Inflammatory macrophage (primary cell): ENCODE data around the gene TESPA1.
A peak's percentile ranks its signal among the peaks of the same experiment; 100 is the strongest.
"Not testable (repeated sequence)": the region's sequence is repeated elsewhere in the genome, so short reads cannot be mapped to it uniquely, and the experiment has no call there.

Source experiments
- DNase-seq, 2 donors: peaks; one replicate each; pipeline ENCODE4 v3.0.0-alpha.2; 2020 to 2022

The TESPA1 gene

DNA sequence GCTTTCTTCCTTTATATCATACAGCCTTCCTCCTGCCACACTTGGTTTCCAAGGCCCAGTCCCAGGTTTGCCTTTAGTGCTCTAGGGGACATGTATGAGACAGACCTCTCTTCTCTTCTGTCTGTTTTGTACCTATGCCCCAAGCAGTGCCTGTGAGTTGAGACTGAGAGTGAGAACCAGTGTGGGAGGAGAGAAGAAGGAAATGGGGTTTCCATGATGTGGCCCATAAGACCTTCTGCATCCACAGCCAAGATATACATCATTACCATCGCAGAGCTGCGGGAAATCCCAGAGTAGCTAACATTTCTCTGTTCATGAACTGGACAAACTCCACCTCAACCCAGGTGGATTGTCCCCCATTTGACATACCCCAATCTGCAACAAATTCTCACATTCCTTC, 2.8 kb downstream of the TESPA1 start:
- DNase-seq: no peak

DNA sequence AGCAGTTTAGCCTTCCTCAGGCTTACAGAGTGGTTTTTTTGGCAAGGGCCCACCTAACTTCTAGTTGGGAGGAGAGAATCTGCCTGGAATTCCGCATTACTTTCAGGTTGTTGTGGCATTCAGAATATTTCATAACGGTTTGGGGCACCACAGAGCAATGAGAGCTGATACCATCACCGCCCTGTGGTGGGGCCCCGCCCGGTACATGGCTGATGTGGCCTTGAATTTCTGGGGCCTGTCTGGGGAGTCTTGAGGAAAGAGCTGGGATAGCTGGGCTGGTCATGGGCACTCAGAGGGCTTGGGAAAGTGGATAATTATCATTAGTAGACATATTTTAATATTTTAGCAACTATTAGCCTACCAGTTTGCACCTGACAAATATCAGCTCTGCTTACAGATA, 4.2 kb downstream of the TESPA1 start:
- no peak for DNase-seq

DNA sequence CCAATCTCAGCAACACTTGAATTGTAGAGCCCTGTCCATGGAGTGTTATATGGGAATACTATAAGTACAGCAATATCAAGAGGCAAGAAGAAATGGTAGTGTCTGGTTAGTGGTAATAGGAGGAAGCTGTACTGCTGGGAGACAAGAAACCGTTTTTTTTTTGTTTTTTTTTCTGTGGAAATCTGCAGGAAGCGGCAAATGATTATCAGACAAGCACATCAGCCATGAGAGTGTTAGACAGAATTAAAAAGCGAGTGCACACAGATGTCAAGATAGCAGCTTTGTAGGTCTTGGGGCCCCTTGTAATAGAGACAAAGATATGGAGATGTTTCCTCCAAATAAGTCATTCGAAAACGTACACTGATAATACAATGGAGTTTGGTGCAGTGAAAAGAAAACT, 6.7 kb downstream of the TESPA1 start:
- DNase-seq: no peak

DNA sequence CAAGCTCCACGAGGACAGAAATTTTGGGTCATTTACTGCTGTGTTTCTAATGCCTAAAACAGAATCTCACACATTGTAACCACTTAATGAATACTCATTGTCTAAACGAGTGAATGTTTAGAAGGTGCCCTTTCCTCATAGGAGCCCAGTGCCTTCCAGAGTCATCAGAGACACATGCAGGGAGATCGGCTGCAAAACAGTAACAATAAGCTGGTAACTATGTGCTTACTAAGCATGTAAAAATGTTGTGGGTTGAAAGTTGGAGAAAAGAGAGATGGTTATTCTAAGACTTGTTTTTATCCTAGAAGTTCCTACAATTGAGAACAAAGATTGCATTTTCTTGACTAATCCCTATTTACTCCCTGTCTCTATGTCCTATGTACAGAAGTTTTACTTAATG, 7.4 kb downstream of the TESPA1 start:
- DNase-seq: no peak

DNA sequence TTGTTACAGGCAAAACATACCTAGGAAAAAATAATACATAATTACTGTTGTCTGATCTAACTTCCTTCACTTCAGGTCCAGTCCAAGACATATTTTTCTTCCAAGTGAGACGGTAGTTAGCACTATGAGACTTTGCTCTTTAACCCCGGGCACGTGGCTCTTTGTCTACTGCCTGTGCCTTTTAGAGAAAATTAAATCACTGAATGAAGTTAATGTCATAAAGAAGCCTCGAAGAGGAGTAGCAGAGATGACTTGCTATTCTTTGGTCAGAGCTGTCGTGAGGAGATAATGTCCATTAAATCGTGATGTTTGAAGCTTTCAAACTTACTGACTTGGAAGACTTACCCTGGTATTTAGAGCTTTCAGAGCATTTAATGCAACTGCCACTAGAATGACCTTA, 8.7 kb downstream of the TESPA1 start:
- DNase-seq: no peak

DNA sequence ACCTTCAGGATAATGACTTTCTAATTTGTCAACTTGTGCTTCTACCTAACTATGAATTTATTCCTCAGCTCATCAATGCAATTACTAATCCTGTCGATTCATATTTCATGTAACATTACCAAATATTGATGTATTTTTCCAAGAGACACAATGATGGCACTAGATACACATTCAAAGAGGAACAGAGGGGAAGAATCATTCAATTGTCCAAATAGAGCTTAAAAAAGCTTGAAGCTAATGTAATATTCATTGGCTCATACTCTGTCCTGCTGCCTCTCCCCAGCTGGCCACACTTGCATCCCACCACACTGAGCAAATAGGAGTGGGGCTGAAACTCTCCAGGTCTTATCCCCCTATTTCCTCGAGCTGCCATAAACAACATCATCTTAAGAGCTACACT, 9.3 kb downstream of the TESPA1 start:
- DNase-seq: no peak

DNA sequence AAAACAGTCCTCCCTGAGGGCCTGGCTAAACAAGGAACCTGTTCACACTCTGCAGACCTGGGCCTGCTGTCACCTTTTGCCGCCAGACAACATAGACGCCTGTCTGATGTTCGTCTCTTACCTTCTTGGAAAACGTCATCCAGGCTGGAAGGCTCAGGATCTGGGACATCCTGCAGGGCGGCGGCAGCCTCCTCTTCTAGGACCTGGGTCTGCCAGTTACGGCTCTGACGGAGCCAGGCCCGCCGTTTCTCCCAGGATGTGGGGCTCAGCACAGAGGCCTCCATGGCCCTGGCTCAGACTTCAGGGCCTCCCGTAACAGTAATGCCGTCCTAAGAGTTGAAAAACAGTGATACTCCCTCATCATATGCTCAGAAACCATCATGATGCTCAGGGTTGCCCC, 10.3 kb downstream of the TESPA1 start:
- no peak for DNase-seq

DNA sequence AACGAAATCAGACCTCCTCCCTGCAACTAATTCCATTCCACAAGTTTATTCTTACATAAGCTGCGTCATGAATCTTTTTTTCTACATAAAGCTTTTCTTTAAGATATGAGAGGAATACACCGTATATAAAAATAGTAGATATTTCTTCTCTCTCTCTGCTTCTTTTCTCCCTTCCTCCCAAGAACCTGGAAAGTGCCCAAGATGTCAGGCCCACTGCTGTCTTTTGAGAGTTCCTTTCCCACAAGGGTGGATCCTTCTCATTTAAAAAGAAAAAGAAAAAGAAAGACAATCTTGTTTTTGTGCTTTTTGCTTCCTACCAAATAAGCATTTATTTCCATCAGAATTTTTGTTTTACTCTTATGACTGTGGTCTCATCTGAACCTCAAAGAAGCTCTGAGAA, 11.0 kb downstream of the TESPA1 start:
- DNase-seq: no peak

DNA sequence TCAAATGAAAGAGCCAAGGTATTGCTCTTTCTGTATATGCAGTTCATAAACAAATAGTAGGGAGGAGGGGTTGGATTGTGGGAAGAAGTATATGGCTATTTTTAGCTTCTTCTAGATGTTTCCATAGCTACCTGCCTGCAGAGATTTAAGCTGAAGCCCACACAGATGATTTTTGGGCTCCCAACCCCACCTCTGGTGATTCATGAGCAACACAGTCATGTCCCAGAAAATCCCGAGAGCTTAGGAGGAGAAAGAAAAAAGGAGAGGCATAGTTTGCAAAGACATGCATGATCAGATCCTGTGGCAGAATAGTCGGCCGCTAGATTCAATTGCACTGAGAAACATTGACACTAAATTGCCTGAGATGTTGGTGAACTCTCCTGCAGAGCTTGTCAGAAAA, 13.8 kb downstream of the TESPA1 start:
- no peak for DNase-seq

DNA sequence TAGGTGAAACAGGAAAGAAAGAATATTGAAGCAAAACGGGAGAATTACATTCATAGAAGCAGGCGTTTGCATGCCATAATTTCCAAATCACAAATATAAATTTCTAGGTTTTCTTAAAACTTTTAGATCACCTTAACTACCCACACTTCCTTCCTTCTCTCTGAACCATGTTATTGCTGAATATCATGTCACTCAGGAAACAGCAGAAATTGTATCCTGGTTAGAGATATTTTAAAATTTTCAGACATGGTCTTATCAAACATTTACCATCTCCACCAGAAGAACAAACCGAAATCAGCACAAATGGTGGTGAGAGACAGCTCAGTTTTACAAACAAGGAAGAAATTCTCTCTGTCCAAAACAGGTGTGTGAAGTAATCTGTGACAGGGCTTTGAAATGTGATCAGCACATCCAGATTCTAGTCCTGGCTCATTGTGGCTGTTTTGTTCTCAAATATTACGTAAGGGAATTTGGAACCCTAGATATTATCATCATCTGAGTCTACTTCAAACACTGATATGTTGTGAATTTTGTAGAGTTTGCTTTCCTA, 16.3 kb downstream of the TESPA1 start:
- DNase-seq: no peak

DNA sequence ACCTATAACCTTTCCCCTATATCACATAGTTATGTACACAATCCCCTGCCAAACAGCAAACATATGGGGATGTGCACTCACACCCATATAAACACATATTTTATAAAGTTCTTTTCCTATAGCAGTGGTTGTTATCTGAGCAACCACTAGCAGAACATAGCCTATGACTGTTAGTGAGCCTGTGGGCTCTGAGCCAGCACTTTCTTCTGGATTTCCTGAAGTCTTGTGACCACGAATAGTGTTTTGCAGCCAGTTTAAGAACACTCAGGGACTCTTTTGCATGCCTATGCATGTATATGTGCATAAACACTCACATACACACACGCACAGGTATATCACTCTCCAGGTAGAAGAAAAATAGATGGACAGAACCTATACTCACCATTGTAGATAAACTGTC, 17.1 kb downstream of the TESPA1 start:
- DNase-seq: no peak

DNA sequence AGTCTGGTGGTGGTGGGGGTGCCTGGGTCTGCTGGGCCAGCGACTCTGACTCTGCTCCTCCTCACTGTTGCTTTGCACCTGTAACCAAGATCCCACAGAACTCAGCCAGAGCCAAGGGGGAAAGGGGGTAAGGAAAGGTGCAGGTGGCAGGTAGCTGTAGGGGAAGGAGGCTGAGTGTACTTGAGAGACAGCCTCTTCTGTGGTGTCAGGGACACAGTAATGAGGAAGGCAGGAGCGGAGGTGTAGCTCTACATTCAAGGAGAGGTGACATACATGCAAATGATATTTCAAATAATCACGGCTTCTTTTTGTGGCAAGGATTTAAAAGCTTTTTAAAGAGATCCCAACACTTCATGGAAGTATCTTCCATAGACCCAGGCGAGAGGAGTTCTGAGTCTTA, 23.4 kb downstream of the TESPA1 start:
- no peak for DNase-seq

DNA sequence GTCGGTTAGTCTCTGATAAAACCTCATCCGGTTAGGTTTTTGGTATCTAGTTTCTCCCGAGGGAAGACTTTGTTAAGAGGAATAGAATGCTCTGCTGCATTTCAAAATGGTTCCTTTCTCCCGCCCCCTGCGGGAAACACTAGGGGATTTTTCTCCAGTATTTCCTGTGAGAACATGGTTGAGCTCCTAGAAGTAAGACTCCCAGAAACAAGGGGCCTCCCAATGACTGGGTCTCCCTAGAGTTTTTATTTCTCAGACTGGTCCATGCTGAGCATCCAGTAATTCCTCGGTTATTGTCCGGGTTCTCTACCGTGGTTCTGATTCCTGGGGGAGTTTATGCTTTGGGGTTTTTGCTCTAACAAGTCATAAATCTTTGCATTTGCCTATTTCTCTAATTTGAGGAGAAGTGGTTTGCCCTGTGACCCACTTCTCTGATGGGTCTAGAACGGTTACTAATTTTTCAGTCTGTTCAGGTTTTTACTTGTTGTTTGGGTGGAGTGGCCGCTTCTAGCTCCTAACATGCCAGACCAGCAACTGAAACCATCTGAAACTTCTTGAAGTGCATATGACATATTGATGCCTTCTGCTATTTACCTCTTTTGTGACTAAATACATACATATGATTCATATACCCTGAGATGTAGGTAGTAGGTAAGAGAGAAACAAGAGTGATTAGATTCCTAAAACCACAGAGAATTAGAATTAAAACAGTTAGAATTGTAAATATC, 25.1 kb downstream of the TESPA1 start:
- no peak for DNase-seq

DNA sequence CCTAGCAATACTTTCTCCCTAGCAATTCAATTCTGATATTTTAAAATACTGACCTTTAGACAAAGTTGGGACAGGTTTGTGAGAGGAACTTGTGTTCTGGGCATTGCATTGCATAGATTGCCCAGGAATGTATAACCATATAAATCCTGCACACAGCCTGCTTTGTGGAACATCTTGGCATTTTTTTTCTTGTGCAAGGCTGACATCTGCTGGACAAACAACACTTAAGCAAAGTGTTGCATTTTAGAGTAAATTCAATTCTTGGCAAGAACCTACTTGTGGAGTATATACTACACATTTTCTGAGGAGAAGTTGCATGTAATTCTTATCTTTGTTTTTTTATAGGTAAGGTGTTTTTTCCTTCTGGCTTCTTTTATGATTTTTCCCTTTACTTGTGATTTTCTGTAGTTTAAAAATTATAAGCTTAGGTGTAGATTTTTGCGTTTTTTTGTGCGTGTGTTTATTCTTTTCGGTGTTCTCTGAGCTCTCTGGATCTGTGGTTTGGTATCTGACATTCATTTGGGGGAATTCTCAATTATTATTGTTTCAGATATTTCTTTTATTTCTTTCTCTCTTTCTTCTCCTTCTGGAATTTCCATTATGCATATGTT, 26.4 kb downstream of the TESPA1 start:
- DNase-seq: peak; percentile 74 to 80

DNA sequence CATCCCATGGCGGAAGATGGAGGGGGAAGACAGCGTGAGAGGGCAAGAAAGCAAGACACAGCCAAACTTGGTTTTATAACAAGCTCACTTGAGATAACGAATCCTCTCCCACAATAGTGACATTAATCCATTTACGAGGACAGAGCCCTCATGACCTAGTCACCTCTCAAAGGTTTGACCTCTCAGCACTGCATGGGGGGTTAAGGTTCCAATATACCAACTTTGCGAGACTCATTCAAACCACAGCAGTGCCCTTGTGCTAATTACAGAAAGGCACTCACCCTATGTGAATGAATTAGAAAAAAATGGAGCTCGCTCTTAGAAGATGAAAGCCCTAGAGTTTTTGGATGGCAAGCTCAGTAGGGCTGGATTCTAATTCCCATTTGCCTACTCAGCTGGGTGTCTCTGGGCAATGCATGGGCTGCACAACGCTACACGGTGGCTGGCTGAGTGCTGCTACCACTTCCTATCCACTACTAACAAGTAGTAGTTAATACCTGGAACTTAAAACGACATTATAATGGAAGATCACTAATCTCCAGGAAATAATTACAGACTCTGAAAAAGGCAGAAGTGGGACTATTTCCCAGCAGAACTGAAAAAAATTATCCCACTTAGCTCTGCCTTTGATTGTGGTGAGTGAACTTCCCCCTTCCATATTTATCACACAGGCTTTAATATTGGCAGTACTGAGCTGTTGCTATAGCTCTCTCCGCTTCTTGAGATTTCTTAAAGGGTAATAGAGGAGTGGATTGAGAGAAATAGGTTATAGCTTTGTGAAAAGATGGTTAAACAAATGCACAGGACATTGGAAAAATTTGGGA, 27.5 kb downstream of the TESPA1 start:
- peak; percentile 56 to 67 for DNase-seq

DNA sequence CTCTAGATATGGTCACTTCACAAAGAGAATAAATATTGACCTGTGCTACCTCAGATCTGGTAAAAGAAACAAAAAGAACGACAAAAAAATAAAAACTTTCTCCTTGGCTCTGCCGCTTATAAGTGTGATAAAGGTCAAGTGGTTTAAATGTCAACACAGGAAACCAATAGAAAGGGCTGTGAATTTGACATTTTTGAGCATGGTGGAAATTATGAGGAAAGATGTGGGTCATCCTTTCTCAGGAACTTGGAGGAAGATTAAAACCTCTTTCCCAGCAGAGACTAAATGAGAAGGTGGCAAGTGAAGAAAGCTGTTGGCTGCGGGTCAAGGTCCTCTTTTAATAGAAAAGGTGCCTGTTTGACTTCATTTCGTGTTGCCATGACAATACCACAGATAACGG, 28.2 kb downstream of the TESPA1 start:
- DNase-seq: no peak

DNA sequence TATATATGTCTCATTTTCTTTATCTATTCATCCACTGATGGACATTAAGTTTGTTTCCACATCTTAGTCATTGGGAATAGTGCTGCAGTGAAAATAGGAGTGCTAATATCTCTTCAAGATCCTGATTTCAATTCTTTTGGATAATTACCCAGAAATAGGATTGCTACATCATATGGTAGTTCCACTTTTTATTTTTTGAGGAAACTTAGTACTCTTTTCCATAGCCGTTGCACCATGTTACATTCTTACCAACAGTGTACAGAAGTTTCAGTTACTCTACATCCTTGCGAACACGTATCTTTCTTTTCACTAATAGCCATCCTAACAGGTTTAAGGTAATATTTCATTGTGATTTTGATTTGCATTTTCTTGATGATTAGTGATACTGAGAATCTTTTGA, 29.8 kb downstream of the TESPA1 start:
- peak; percentile 22 to 70 for DNase-seq

DNA sequence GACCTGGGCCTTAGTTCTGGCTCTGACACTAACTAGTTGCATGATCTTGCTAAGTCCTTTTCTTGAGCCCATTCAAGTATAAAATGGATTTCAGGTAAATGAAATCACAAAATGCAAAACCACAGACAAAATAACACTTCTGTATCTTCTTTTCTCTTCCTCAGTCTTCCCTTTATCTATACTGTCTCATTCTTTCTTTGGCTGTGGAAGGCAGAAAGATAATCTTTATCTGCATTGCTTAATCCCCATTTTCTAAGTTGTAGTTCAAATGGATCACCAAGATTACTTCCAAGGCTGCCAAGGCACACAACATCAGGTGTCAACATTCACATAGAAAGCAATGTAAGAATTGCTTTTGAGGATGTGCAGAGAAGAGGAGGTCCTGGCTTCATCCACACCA, 30.3 kb downstream of the TESPA1 start:
- no peak for DNase-seq

DNA sequence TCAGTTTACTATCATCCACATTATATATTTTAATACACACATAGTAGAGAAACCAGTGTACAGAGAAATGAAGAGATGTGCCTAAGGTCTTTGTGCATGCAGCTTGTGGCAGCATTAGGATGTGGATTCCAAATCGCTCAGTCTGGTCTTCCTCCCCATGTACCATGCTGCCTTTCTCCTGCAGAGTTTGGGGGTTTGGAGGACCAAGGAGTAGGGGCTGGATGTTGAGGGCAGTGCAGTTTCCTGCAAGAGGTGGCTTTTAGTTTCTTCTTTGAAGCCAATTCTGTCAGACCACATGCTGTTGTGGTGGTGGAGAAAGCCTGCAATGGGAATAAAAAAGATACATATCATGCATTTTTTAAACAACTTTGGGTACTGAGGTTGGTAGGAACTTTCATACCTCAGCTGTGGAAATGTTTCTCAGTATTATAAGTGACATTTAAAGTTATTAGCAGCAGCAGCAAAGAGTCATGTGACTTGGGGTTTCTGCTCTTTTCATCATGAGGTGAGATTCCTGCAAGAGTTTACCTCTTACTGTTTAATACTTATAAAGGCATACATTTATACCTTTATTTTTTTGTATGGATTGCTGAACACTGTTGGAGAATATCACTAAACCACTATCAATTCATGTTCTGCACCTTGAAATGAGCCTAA, 34.4 kb downstream of the TESPA1 start:
- DNase-seq: no peak

DNA sequence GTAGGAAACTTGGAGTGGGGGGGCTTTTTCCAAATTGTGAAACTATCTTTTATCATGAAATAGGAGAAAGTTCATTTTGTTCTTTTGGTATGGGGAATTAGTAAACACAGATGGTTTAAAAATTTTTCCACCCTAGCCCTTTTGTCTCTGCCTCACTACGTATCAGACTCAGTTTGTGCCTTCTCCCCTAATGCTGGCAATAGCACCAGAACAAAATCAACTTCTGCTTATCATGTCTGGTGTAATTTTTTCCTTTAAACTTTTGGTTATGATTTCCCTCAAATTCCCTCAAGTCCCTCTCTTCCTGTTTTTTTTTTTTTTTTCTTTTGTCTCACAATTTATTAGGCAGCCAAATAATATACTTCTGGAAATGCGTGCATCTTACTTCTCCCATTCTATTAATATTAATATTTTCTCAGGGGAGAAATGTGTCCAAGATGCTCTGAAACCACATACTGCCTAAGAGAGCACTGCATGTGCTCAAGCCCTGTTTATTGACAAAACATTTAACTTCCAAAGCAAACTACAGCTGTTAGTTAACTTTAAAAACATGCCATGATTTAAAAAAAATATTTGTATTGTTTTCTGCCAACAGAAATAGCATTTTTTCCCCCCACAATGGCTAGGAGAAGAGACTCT, 35.4 kb downstream of the TESPA1 start:
- no peak for DNase-seq

DNA sequence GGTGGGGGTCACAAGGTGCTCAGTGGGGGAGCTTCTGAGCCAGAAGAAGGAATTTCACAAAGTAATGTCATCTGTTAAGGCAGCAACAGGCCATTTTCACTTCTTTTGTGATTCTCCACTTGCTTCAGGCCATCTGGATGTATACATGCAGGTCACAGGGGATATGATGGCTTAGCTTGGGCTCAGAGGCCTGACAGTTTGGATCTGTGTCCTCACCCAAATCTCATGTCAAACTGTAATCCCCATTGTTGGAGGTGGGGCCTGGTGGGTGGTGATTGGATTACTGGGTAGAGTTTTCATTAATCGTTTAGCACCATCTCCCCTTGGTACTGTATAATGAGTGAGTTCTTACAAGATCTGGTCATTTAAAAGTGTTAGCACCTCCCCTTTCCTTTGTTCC, 36.4 kb downstream of the TESPA1 start:
- no peak for DNase-seq

DNA sequence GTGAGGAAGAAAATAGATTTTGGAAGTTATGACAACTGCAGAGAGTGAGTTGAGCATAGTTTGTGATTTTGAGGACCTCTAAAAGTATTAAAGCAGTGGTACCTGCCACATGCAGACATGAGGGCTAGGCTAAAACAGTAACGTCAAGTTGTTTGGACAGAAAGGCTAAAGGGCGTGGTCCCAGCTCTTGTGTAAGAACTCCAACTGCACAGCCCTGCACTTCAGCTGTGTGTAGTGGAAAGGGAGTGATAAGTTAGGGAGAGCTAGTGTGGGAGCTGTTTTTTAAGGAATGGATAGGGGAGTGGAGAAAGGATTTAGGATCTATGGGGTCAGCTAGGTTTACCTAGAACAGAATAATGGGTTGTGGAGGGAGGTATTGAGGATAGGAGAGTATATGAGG, 39.5 kb downstream of the TESPA1 start:
- no peak for DNase-seq

DNA sequence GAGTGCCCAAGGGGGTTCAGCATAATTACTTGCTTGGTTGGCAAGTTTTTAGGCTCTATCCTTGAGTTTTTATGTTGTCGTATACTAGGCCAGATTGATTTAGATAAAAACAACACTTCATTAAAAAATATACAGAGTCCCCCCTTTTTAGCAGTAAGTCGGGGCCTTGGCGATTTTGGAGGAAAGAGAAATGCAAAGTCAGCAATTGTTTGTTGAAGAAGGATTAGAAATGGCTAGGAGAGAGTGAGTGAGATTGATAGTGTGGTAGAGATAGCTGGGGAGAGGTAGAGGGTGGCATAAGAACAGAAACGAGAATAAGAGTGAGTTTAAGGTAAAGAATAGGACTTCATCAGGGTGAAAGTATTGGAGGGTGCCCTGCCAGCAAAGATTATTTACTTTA, 41.3 kb downstream of the TESPA1 start:
- DNase-seq: not testable (repeated sequence)
